Measurements from ENCODE around the gene UPF3A. TPM values are rescaled to one million over a fixed set of nuclear protein-coding genes. Genes with fewer than 3 reads are reported as not detected.
A peak's percentile ranks its signal among the peaks of the same experiment; 100 is the strongest.

The UPF3A gene
- total RNA-seq, 1 experiment from 2014 or later: 41.1 TPM

- Histone ChIP-seq H3K4me1 (ENCODE audit: low read length) (peaks cover 44% of the 10 kb centered on the region), H3K4me3 (ENCODE audit: low read length) (no peak overlapping the region), H3K9ac (ENCODE audit: low read length) (peak overlapping the region; percentile 26; the same call in 1 of the 2 replicates), H3K36me3 (ENCODE audit: insufficient read depth, low read length) (no peaks in the 10 kb centered on the region; the same call in 1 of the 2 replicates), H3K4me2 (ENCODE audit: low read depth, low read length, poor library complexity, severe bottlenecking) (peak overlapping the region; percentile 38), H4K20me1 (ENCODE audit: insufficient read depth, low read depth, low read length) (peaks cover 11% of the 10 kb centered on the region; the same call in 1 of the 2 replicates), H3K9me3 (ENCODE audit: low read length) (no peaks in the 10 kb centered on the region), H3K27me3 (ENCODE audit: low read length) (no peaks in the 10 kb centered on the region), H3K79me2 (ENCODE audit: low read length) (peaks cover 31% of the 10 kb centered on the region), H2AFZ (ENCODE audit: low read length) (peak overlapping the region; percentile 6; the same call in 1 of the 2 replicates), H3K9me2 (replicated peaks; ENCODE audit: insufficient read depth, low read length) (no peaks in the 10 kb centered on the region; the same call in 1 of the 2 replicates), H3K27ac (ENCODE audit: low read length) (peak overlapping the region; percentile 62)
- no peak for DNase-seq
Observed at GRCh38 chr13:114311387-114311786, 30.0 kb downstream of the UPF3A start.

DNA sequence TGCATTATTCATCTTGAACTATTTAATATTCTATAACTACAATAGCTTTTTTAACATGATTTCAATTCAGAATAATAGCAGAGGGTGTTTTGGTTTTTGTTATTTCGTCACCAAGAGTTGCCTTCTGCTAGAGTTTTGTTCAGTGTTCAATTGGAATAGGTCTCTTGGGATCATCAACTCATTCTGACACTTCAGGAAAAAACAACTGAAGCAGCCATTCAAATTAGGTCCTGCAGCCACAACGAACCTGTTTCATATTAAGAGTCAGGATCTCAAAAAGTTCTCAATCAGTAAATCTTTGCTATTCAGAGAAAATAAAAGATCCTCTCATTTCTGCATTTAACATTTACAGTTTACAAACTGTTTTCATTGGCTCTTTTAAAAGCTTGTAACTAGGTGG lies 30.5 kb downstream of the UPF3A start:
- no peaks in the 10 kb centered on the region; the same call in 1 of the 2 replicates for H3K9me2 ChIP-seq (replicated peaks; ENCODE audit: insufficient read depth, low read length)
- no peaks in the 10 kb centered on the region for H3K27me3 ChIP-seq (ENCODE audit: low read length)

GRCh38 chr13:114313061-114313860 lies 31.9 kb downstream of the UPF3A start:
- Histone ChIP-seq H2AFZ (ENCODE audit: low read length) (peak overlapping the region; percentile 65), H4K20me1 (ENCODE audit: insufficient read depth, low read depth, low read length) (peaks cover 30% of the 10 kb centered on the region; the same call in 1 of the 2 replicates), H3K27me3 (ENCODE audit: low read length) (no peaks in the 10 kb centered on the region), H3K4me3 (ENCODE audit: low read length) (peak overlapping the region; percentile 76), H3K79me2 (ENCODE audit: low read length) (peaks cover 49% of the 10 kb centered on the region), H3K4me1 (ENCODE audit: low read length) (peaks cover 61% of the 10 kb centered on the region), H3K36me3 (ENCODE audit: insufficient read depth, low read length) (peaks cover 4% of the 10 kb centered on the region; the same call in 1 of the 2 replicates), H3K4me2 (ENCODE audit: low read depth, low read length, poor library complexity, severe bottlenecking) (peak overlapping the region; percentile 86), H3K9ac (ENCODE audit: low read length) (peak overlapping the region; percentile 96), H3K9me3 (ENCODE audit: low read length) (no peaks in the 10 kb centered on the region), H3K9me2 (replicated peaks; ENCODE audit: insufficient read depth, low read length) (no peaks in the 10 kb centered on the region; the same call in 1 of the 2 replicates), H3K27ac (ENCODE audit: low read length) (peak overlapping the region; percentile 92)
- no peak for DNase-seq

More for the DNA sequence above, 30.5 kb downstream of the UPF3A start:
- Histone ChIP-seq H3K79me2 (ENCODE audit: low read length) (peaks cover 36% of the 10 kb centered on the region), H4K20me1 (ENCODE audit: insufficient read depth, low read depth, low read length) (peaks cover 16% of the 10 kb centered on the region; the same call in 1 of the 2 replicates), H3K4me3 (ENCODE audit: low read length) (no peak overlapping the region), H3K4me2 (ENCODE audit: low read depth, low read length, poor library complexity, severe bottlenecking) (peak overlapping the region; percentile 38), H3K4me1 (ENCODE audit: low read length) (peaks cover 49% of the 10 kb centered on the region), H3K27ac (ENCODE audit: low read length) (peak overlapping the region; percentile 62), H3K9ac (ENCODE audit: low read length) (0 out of 2 replicates have a peak overlapping the region, but pooled peaks have one; percentile 26), H3K9me3 (ENCODE audit: low read length) (no peaks in the 10 kb centered on the region), H3K36me3 (ENCODE audit: insufficient read depth, low read length) (peaks cover 4% of the 10 kb centered on the region; the same call in 1 of the 2 replicates), H2AFZ (ENCODE audit: low read length) (peak overlapping the region; percentile 6; the same call in 1 of the 2 replicates)
- no peak for DNase-seq

GRCh38 chr13:114314074-114314912 lies 32.9 kb downstream of the UPF3A start, which contains the start of gene CHAMP1:
TSS of gene CHAMP1 (plus strand) at chr13:114314503. CDS start at chr13:114323843, 9,340 bp downstream.
- peak; percentile 98 for DNase-seq
- Histone ChIP-seq H3K9me3 (ENCODE audit: low read length) (no peaks in the 10 kb centered on the region), H3K27ac (ENCODE audit: low read length) (peak within 1 kb of the TSS; percentile 92), H4K20me1 (ENCODE audit: insufficient read depth, low read depth, low read length) (peaks cover 38% of the 10 kb centered on the region; the same call in 1 of the 2 replicates), H3K9me2 (replicated peaks; ENCODE audit: insufficient read depth, low read length) (no peaks in the 10 kb centered on the region; the same call in 1 of the 2 replicates), H3K4me1 (ENCODE audit: low read length) (peaks cover 64% of the 10 kb centered on the region), H3K36me3 (ENCODE audit: insufficient read depth, low read length) (peaks cover 10% of the 10 kb centered on the region; the same call in 1 of the 2 replicates), H3K4me2 (ENCODE audit: low read depth, low read length, poor library complexity, severe bottlenecking) (peak within 1 kb of the TSS; percentile 86), H3K9ac (ENCODE audit: low read length) (peak within 1 kb of the TSS; percentile 96), H3K27me3 (ENCODE audit: low read length) (no peaks in the 10 kb centered on the region), H3K79me2 (ENCODE audit: low read length) (peaks cover 60% of the 10 kb centered on the region), H2AFZ (ENCODE audit: low read length) (peak within 1 kb of the TSS; percentile 65), H3K4me3 (ENCODE audit: low read length) (peak within 1 kb of the TSS; percentile 76)

GRCh38 chr13:114315074-114315785 lies 33.8 kb downstream of the UPF3A start:
- Histone ChIP-seq H3K9ac (ENCODE audit: low read length) (peak overlapping the region; percentile 96), H3K27ac (ENCODE audit: low read length) (peak overlapping the region; percentile 92), H3K79me2 (ENCODE audit: low read length) (peaks cover 69% of the 10 kb centered on the region), H3K27me3 (ENCODE audit: low read length) (no peaks in the 10 kb centered on the region), H3K9me3 (ENCODE audit: low read length) (no peaks in the 10 kb centered on the region), H3K4me1 (ENCODE audit: low read length) (peaks cover 64% of the 10 kb centered on the region), H3K4me2 (ENCODE audit: low read depth, low read length, poor library complexity, severe bottlenecking) (peak overlapping the region; percentile 86), H4K20me1 (ENCODE audit: insufficient read depth, low read depth, low read length) (peaks cover 48% of the 10 kb centered on the region), H3K36me3 (ENCODE audit: insufficient read depth, low read length) (peaks cover 19% of the 10 kb centered on the region; the same call in 1 of the 2 replicates), H2AFZ (ENCODE audit: low read length) (no peak overlapping the region), H3K9me2 (replicated peaks; ENCODE audit: insufficient read depth, low read length) (no peaks in the 10 kb centered on the region; the same call in 1 of the 2 replicates), H3K4me3 (ENCODE audit: low read length) (peak overlapping the region; percentile 76)
- peak; percentile 77 for DNase-seq

- Histone ChIP-seq H3K79me2 (ENCODE audit: low read length) (peaks cover 89% of the 10 kb centered on the region), H3K4me3 (ENCODE audit: low read length) (no peak overlapping the region), H3K27ac (ENCODE audit: low read length) (no peak overlapping the region), H3K4me1 (ENCODE audit: low read length) (peaks cover 37% of the 10 kb centered on the region), H3K9me2 (replicated peaks; ENCODE audit: insufficient read depth, low read length) (no peaks in the 10 kb centered on the region), H2AFZ (ENCODE audit: low read length) (no peak overlapping the region), H3K9ac (ENCODE audit: low read length) (no peak overlapping the region), H4K20me1 (ENCODE audit: insufficient read depth, low read depth, low read length) (peaks cover 66% of the 10 kb centered on the region), H3K27me3 (ENCODE audit: low read length) (no peaks in the 10 kb centered on the region), H3K4me2 (ENCODE audit: low read depth, low read length, poor library complexity, severe bottlenecking) (peak overlapping the region; percentile 28), H3K36me3 (ENCODE audit: insufficient read depth, low read length) (peaks cover 47% of the 10 kb centered on the region), H3K9me3 (ENCODE audit: low read length) (no peaks in the 10 kb centered on the region)
- no peak for DNase-seq
Observed at GRCh38 chr13:114318624-114319023, 37.2 kb downstream of the UPF3A start.

DNA sequence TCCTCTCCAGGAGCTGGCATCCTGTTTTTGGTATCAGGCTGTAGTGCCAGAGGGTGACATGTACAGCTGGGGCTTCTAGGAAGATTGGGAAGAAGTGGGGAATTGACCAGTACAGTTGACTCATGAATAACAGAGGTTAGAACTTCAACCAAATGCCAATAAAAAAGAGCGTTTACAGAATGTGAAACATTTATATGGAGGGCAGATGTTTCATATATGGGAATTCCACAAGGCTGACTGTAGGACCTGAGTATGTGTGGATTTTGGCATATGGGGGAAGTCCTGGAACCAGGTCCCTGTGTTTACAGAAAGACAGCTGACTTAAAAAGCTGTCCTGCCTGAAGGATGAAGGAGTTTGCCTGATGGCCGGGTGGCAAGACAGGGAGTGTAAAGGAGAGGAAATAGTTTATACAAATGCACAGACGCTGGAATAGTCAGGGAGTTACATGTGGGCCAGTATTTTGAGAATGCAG lies 38.1 kb downstream of the UPF3A start:
- Histone ChIP-seq H2AFZ (ENCODE audit: low read length) (no peak overlapping the region), H3K9me3 (ENCODE audit: low read length) (no peaks in the 10 kb centered on the region), H3K79me2 (ENCODE audit: low read length) (peaks cover 89% of the 10 kb centered on the region), H3K4me1 (ENCODE audit: low read length) (peaks cover 33% of the 10 kb centered on the region), H3K36me3 (ENCODE audit: insufficient read depth, low read length) (peaks cover 56% of the 10 kb centered on the region), H3K9me2 (replicated peaks; ENCODE audit: insufficient read depth, low read length) (no peaks in the 10 kb centered on the region), H3K4me3 (ENCODE audit: low read length) (no peak overlapping the region), H4K20me1 (ENCODE audit: insufficient read depth, low read depth, low read length) (peaks cover 73% of the 10 kb centered on the region), H3K27ac (ENCODE audit: low read length) (no peak overlapping the region), H3K9ac (ENCODE audit: low read length) (no peak overlapping the region), H3K27me3 (ENCODE audit: low read length) (no peaks in the 10 kb centered on the region), H3K4me2 (ENCODE audit: low read depth, low read length, poor library complexity, severe bottlenecking) (no peak overlapping the region)
- DNase-seq: no peak
